Measurements from ENCODE around the gene TMEM94.

DNA sequence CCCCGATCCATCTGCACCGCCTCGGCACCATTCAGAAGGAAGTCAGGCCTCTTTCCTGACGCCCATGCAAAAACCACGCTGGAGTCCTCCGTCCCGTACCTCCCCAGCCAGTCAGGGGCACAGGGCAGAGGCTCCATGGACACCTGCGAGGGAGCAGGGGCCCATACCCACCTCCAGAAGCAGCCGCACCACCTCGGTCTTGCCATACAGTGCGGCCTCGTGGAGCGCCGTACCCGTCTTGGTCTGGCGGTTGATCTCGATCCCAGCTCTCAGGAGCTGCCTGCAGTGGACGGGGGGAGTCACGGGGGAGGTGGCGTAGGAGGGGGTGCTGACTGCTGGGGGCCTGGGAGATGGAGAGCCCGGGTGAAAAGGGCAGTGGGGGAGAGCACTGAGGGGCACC, 49.7 kb downstream of the TMEM94 start:
- TF ChIP-seq ATF2 (tag by site-specific recombination; IDR thresholded peaks at IDR 0.05; ENCODE audit: low read depth) (no peak), ZNF670 (tag by site-specific recombination; IDR thresholded peaks at IDR 0.05; ENCODE audit: low read depth) (no peak), KLF1 (tag by site-specific recombination; IDR thresholded peaks at IDR 0.05) (no peak), CTCF (tag by site-specific recombination; IDR thresholded peaks at IDR 0.05) (no peak), ZNF664 (tag by site-specific recombination; IDR thresholded peaks at IDR 0.05) (no peak), SETDB1 (IDR thresholded peaks at IDR 0.05; ENCODE audit: insufficient read length, low read length) (no peak), ZNF391 (tag by site-specific recombination; IDR thresholded peaks at IDR 0.05; ENCODE audit: borderline replicate concordance, low read depth) (no peak), PRDM4 (tag by site-specific recombination; IDR thresholded peaks at IDR 0.05) (no peak), ZNF510 (tag by site-specific recombination; IDR thresholded peaks at IDR 0.05; ENCODE audit: insufficient replicate concordance) (no peak), ZBTB8A (tag by site-specific recombination; IDR thresholded peaks at IDR 0.05) (no peak), ZBTB1 (tag by site-specific recombination; IDR thresholded peaks at IDR 0.05) (no peak)
